Stimulated activated CD4-positive, alpha-beta T cell treated with anti-CD3 and anti-CD28 coated beads, Interleukin-4, amount 100 ng/mL, for 48 hours (primary cell): Measurements from ENCODE around the gene SNX14.

ENCODE experiments used
- DNase-seq, 2 donors: peaks; one replicate each; pipeline ENCODE4 v3.0.0-alpha.2; 2020; ENCODE audit warnings: low read depth in 2 of 2

SNX14 gene

GRCh38 chr6:85498596-85499258 lies 94.9 kb downstream of the SNX14 start:
- DNase-seq = no peak

- no peak for DNase-seq
Measured at GRCh38 chr6:85496856-85497255, 96.8 kb downstream of the SNX14 start.

- no peak for DNase-seq
Measured at GRCh38 chr6:85496009-85496579, 97.6 kb downstream of the SNX14 start.

GRCh38 chr6:85494547-85495536 lies 98.8 kb downstream of the SNX14 start:
- no peak for DNase-seq

GRCh38 chr6:85493389-85493788 lies 100.3 kb downstream of the SNX14 start:
- DNase-seq = no peak

- no peak for DNase-seq
Measured at GRCh38 chr6:85490516-85491248, 103.0 kb downstream of the SNX14 start.

GRCh38 chr6:85484948-85485347 lies 108.7 kb downstream of the SNX14 start:
- DNase-seq = no peak

- DNase-seq = no peak
Measured at GRCh38 chr6:85483846-85484245, 109.8 kb downstream of the SNX14 start.

GRCh38 chr6:85482905-85483700 lies 110.6 kb downstream of the SNX14 start:
- DNase-seq = peak; percentile 69 to 91

- DNase-seq = no peak
Measured at GRCh38 chr6:85482206-85482904, 111.3 kb downstream of the SNX14 start.

- DNase-seq = no peak
Measured at GRCh38 chr6:85479208-85479607, 114.5 kb downstream of the SNX14 start.

GRCh38 chr6:85476532-85476931 lies 117.1 kb downstream of the SNX14 start:
- no peak for DNase-seq

- DNase-seq = no peak
Measured at GRCh38 chr6:85473748-85474147, 119.9 kb downstream of the SNX14 start.

GRCh38 chr6:85472744-85473143 lies 120.9 kb downstream of the SNX14 start:
- DNase-seq = no peak

- no peak for DNase-seq
Measured at GRCh38 chr6:85470023-85470410, 123.6 kb downstream of the SNX14 start.

- DNase-seq = no peak
Measured at GRCh38 chr6:85469276-85470022, 124.2 kb downstream of the SNX14 start.

GRCh38 chr6:85468326-85468725 lies 125.3 kb downstream of the SNX14 start:
- DNase-seq = no peak

GRCh38 chr6:85465762-85466161 lies 127.9 kb downstream of the SNX14 start:
- DNase-seq = no peak

GRCh38 chr6:85464722-85465150 lies 128.9 kb downstream of the SNX14 start:
- DNase-seq = peak in 1 of 2 donors; percentile 21

- peak; percentile 24 to 25 for DNase-seq
Measured at GRCh38 chr6:85464260-85464644, 129.4 kb downstream of the SNX14 start.
